Activated CD4-positive, alpha-beta T cell treated with anti-CD3 and anti-CD28 coated beads, Interleukin-2, amount 10 ng/mL, durations not matched to agents 24 days and 14 days (primary cell): ENCODE measurements around the gene PTGES3. TPM values are rescaled to one million over a fixed set of nuclear protein-coding genes. Genes with fewer than 3 reads are reported as not detected.
"Not testable (repeated sequence)": the region's sequence is repeated elsewhere in the genome, so short reads cannot be mapped to it uniquely, and the experiment has no call there.

Experiments
- DNase-seq: peaks from one replicate; pipeline ENCODE4 v3.0.0; 2022
- H3K27ac Mint-ChIP-seq: one replicate; pipeline ENCODE4 v1.8.0; 2022; ENCODE audit warnings: mild to moderate bottlenecking, mixed read lengths
- H3K27me3 Mint-ChIP-seq: one replicate; pipeline ENCODE4 v1.8.0; 2022; ENCODE audit warnings: mixed read lengths
- H3K36me3 Mint-ChIP-seq: one replicate; pipeline ENCODE4 v1.8.0; 2022; ENCODE audit warnings: low read depth, mild to moderate bottlenecking, mixed read lengths
- H3K4me1 Mint-ChIP-seq: one replicate; pipeline ENCODE4 v1.8.0; 2021; ENCODE audit warnings: mixed read lengths
- H3K4me3 Mint-ChIP-seq: one replicate; pipeline ENCODE4 v1.8.0; 2022; ENCODE audit warnings: mild to moderate bottlenecking, moderate library complexity, mixed read lengths
- H3K9me3 Mint-ChIP-seq: one replicate; pipeline ENCODE4 v1.8.0; 2021; ENCODE audit warnings: mixed read lengths
- intact Hi-C: fragments of 100-400 bp; cut with micrococcal nuclease; formaldehyde crosslinking; loops from one replicate; pipeline ENCODE4 v1.15.1; 2023
- total RNA-seq: library from RNA; stranded (reverse); gene quantifications from 2 replicates; pipeline ENCODE4 v1.2.3, GENCODE V29; 2022

PTGES3 gene, protein sequence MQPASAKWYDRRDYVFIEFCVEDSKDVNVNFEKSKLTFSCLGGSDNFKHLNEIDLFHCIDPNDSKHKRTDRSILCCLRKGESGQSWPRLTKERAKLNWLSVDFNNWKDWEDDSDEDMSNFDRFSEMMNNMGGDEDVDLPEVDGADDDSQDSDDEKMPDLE
- 351 and 357 TPM in 2 replicates for total RNA-seq

DNA sequence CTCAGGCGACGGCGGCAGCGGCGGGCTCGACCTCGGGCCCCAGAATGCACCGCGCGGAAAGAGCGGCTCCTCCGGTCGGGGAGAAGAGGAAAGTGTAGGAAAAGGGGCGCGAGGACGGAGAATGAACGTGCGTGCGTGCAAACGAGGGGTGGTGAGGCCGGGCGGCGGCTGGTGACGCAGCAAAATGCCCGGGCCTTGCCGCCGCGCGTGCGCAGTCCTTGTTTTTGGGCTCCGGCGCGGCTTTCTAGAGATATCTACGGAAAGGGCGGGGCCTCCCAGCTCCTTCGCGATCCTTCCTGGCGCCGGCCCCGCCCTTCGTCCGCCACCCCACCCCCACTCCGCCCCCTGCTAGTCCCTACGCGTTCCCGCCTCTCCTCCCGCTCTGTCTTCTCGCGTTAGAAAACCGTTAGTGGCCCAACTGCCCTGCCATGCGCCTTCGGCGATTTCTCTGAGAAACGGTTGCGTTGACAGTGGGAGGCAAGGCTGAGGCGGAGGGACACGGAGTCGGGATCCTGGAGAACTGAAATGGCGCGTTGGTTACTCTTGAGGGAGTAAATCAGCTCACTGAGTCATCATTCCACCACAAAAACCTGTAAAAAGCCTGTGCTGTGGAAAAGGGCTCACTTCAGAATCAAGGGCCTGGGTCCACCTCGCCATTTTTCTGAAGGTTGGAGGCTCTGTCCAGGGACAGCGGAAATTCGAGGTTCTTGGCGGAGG, at the start of gene PTGES3:
PTGES3 (minus strand) TSS at position 156 of the 717 bp plus-strand sequence. CDS start 285 bp downstream, outside the sequence.
- Mint-ChIP-seq H3K27ac (peak within 1 kb of the TSS; percentile 97), H3K27me3 (no peaks in the 10 kb centered on the region), H3K9me3 (no peaks in the 10 kb centered on the region), H3K4me3 (peak within 1 kb of the TSS; percentile 99), H3K4me1 (peaks cover 24% of the 10 kb centered on the region), H3K36me3 (peaks cover 33% of the 10 kb centered on the region)
- peak; percentile 99 for DNase-seq
- intact Hi-C loops = loop anchor here (1.0 to 5.0 kb wide), 8 partner anchors 37 to 834 kb away; partner anchors contain the start of genes DDIT3, MBD6, NACA and PRIM1

DNA sequence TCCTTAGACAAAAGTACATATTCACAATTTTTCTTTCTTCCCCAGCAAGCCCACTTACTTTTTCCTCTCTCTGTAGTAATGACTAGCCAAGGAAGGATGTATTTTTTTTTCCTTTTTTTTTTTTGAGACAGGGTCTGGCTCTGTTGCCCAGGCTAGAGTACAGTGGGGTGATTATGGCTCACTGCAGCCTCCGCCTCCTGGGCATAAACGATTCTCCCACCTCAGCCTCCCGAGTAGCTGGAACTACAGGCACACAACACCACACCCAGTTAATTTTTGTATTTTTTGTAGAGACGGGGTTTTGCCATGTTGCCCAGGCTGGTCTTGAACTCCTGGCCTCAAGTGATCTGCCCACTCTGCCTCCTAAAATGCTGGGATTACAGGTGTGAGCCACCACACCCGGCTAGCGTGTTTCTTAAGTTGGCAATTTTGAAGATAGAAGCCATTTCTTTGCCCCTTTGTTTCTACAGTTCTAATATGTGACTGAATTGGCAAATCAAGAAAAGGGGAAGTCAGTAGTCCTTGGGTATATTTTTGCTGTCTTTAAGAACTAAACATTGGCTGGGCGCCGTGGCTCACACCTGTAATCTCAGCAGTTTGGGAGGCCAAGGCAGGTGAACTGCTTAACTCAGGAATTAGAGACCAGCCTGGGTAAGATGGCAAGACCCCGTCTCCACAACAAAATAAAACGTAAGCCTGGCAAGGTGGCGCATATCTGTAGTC, 40.2 kb upstream of the PTGES3 start:
- Mint-ChIP-seq H3K4me1 (peaks cover 15% of the 10 kb centered on the region), H3K9me3 (no peaks in the 10 kb centered on the region), H3K27me3 (no peaks in the 10 kb centered on the region), H3K27ac (no peak overlapping the region), H3K4me3 (no peak overlapping the region), H3K36me3 (peaks cover 55% of the 10 kb centered on the region)
- intact Hi-C loops = no loop called here
- no peak for DNase-seq

DNA sequence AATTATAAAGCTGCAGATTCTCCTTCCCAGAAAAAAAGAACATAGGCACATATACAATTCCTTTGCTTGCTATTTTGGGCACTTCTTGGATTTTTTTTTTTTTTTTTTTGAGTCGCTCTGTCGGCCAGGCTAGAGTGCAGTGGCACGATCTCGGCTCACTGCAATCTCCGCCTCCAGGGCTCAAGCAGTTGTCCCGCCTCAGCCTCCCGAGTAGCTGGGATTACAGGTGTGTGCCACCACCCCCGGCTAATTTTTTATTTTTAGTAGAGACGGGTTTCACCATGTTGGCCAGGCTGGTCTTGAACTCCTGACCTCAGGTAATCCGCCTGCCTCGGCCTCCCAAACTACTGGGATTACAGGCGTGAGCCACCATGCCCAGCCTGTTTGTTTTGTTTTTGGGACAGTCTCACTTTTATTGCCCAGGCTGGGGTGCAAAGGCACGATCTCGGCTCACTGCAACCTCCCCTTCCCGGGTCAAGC, 38.2 kb upstream of the PTGES3 start:
- H3K27ac Mint-ChIP-seq = peak overlapping the region; percentile 100
- peak overlapping the region; percentile 99 for H3K4me3 Mint-ChIP-seq
- DNase-seq, H3K27me3 Mint-ChIP-seq, H3K9me3 Mint-ChIP-seq, intact Hi-C loops: not testable (repeated sequence)
- peaks cover 67% of the 10 kb centered on the region for H3K36me3 Mint-ChIP-seq
- H3K4me1 Mint-ChIP-seq = peaks cover 32% of the 10 kb centered on the region

DNA sequence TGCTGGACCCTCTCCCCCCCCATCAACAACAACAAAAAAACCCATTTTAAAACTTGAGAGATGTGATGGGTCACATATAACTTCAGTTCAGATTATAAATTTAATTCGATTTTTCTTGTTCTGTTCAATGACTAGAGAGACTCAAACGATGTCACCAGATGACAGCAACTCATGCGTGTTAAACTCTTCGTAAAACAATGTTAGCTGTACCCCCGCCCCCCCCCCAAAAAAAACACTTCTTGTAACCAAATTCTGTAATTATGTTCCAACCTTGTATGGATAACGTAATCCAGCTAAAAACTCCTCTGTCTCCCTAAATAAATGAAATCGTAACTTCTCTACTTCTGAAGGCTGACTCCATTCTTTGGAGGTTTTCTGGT, 37.6 kb upstream of the PTGES3 start:
- intact Hi-C loops = loop anchor here (1.0 to 2.0 kb wide), 5 partner anchors 27 to 257 kb away; partner anchors contain the start of genes PRIM1, PTGES3 and SPRYD4
- no peaks in the 10 kb centered on the region for H3K9me3 Mint-ChIP-seq
- H3K36me3 Mint-ChIP-seq = peaks cover 67% of the 10 kb centered on the region
- no peaks in the 10 kb centered on the region for H3K27me3 Mint-ChIP-seq
- no peak for DNase-seq
- peaks cover 37% of the 10 kb centered on the region for H3K4me1 Mint-ChIP-seq
- peak overlapping the region; percentile 100 for H3K27ac Mint-ChIP-seq
- peak overlapping the region; percentile 99 for H3K4me3 Mint-ChIP-seq

DNA sequence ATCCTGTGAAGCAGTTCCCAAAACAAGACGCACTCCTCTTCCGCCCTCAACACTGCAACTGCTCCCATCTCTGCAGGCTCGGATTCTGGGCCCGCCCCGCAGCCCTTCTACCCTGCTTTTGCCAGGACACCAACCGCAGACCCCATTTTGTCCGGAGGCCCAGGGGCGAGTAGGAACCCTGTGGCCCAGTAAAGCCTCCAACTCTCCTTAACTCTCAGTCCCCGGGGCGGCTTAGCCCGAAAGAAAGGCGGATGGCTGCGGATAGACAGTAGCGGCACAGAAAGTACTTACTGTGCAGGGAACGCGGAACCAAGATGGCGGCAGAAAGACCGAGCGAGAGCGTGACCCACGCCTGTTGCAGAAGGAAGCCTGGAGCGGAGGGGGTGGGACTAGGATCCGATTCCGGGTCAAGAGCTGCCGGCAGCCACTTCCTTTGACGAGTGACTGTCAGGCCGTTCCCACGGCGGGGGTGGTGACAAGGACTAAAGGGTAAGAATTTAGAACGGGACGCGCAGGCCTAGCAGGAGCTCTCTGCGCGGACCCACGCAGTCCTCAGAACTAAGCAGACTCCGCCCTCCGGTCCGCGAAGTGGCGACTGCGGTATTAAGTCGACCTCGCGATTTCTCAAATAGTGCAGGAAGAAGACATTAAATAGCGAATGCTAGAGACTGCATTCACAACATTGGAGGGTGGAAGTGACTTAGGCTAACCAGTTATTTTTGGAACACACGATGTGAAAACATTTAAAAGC, 37.1 kb upstream of the PTGES3 start, which contains the start of gene NACA:
NACA (minus strand) TSS at position 328 of the 751 bp plus-strand sequence. CDS start 778 bp downstream, outside the sequence.
- Mint-ChIP-seq H3K27ac (peak within 1 kb of the TSS; percentile 100), H3K9me3 (no peaks in the 10 kb centered on the region), H3K4me1 (peaks cover 43% of the 10 kb centered on the region), H3K36me3 (peaks cover 72% of the 10 kb centered on the region), H3K4me3 (peak within 1 kb of the TSS; percentile 99), H3K27me3 (no peaks in the 10 kb centered on the region)
- intact Hi-C loops = loop anchor here (1.0 to 2.0 kb wide), 5 partner anchors 27 to 257 kb away; partner anchors contain the start of genes PRIM1, PTGES3 and SPRYD4
- peak; percentile 99 for DNase-seq

DNA sequence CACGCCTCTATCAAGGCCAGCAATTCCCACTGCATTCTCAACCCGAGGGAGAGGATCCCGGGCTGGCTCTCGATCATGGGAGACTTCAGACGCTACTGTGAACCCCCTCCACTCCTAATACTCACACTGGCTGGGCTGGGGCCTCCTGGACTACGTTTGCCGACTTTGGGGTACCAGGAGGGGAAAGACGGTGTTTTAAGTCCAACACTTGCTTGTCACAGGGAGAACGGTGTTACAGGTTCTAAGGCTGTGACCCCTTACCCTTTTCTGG, 36.6 kb upstream of the PTGES3 start:
- no peak for DNase-seq
- Mint-ChIP-seq H3K9me3 (no peaks in the 10 kb centered on the region), H3K4me3 (peak overlapping the region; percentile 99), H3K4me1 (peaks cover 48% of the 10 kb centered on the region), H3K27me3 (no peaks in the 10 kb centered on the region), H3K27ac (peak overlapping the region; percentile 100), H3K36me3 (peaks cover 74% of the 10 kb centered on the region)
- intact Hi-C loops = loop anchor here (2.0 kb wide), 1 partner anchor 88 kb away; no protein-coding TSS in a partner anchor

DNA sequence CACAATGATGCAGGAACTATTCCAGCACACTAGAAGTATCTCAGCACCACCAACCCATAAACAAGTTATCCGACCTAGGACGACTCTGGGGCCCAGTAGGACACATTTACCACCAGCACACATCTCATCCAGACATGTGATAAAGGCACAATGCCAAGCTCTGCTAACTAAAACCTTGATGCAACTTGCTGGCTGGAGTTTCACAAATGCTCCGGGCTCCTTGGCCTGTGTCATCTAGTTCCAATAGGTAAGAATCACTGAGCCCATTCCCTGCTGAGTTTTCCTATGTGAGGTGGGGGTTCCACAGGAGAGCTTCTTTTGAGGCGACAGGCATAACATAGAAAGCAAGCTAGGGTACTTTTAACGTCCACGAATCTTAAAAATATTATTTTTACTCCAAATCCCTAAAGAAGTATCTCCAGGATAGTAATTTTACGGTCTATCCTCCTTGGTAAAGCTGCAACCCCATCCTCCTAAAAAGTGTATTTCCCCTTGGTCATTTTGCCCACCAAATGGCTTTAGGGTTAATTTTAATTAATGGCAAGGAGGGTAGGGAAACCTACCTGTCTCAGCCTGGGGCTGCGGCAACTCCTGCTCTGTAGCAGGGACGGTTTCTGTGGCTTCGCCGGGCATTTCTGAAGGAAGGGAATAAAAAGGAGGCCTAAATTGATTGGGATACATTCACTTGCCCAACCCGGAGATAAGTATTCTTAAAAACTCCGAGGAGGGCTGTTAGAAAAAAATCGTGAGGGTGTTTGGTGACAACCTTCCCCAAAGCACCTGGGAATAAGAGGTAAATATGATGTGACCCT, 36.0 kb upstream of the PTGES3 start:
- H3K4me1 Mint-ChIP-seq = peaks cover 53% of the 10 kb centered on the region
- intact Hi-C loops = loop anchor here (2.0 kb wide), 1 partner anchor 87 kb away; no protein-coding TSS in a partner anchor
- no peaks in the 10 kb centered on the region for H3K9me3 Mint-ChIP-seq
- H3K4me3 Mint-ChIP-seq = peak overlapping the region; percentile 99
- peaks cover 75% of the 10 kb centered on the region for H3K36me3 Mint-ChIP-seq
- H3K27me3 Mint-ChIP-seq = no peaks in the 10 kb centered on the region
- peak overlapping the region; percentile 100 for H3K27ac Mint-ChIP-seq
- DNase-seq = peak; percentile 69

DNA sequence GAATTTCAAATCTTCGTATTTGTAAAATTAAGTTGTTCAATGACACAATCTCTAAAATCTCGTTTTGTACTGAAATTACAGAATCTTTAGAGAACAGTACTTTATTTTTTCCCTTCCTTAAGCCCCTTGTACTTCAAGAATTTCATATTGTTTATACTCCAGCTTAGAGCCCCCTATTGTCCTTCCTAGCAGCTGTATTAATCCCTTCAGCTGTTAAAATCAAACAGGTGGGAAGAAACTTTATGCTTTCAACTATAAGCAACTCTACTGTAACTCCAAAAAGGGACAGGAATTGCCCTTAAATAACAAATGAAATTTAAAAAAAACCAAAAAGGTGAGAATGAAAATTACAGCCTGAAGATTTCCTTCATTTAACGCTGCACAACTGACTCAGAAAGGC, 35.3 kb upstream of the PTGES3 start:
- no peak for DNase-seq
- H3K27ac Mint-ChIP-seq = peak overlapping the region; percentile 100
- H3K9me3 Mint-ChIP-seq = no peaks in the 10 kb centered on the region
- intact Hi-C loops = no loop called here
- H3K36me3 Mint-ChIP-seq = peaks cover 79% of the 10 kb centered on the region
- H3K4me1 Mint-ChIP-seq = peaks cover 59% of the 10 kb centered on the region
- no peaks in the 10 kb centered on the region for H3K27me3 Mint-ChIP-seq
- H3K4me3 Mint-ChIP-seq = peak overlapping the region; percentile 99

DNA sequence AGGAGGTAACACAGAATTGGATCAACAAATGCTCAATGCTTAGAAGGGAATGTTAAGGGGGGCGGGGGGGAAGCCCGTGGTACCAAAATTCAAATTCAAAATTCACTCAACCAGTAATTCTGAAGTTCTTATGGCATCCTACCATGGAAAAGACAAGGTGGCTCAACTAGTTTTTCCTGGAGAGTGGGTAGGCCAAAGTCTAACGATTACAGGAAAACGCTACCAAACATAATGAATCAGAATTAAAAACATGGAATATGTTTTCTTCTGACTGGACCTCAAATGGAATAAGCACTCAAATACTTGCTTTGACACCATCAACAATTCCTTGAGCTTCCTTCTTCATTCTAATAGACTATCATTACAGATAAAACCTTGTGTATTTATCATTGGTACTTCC, 34.7 kb upstream of the PTGES3 start:
- intact Hi-C loops = no loop called here
- Mint-ChIP-seq H3K27ac (peak overlapping the region; percentile 64), H3K4me1 (peaks cover 59% of the 10 kb centered on the region), H3K36me3 (peaks cover 76% of the 10 kb centered on the region), H3K4me3 (peak overlapping the region; percentile 99), H3K9me3 (no peaks in the 10 kb centered on the region), H3K27me3 (no peaks in the 10 kb centered on the region)
- DNase-seq = no peak

DNA sequence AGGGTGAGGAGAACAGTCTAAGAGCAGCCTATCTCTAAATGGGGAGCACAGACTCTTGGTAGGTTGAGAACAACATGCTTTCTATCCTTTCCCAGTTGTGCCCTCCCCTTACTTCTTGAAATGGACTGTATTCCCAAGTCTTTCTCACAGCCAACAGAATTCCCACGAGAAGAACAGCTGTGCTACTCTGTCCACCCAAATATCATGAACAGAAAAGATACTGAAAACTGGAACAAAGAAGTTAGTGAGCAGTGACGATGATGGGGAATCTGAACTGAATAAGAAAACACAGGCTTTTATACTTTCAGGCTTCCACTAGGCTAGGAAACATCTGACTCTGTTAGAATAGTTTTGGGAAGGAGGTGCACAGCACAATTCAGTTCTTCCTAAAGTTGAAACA, 33.6 kb upstream of the PTGES3 start:
- Mint-ChIP-seq H3K4me1 (peaks cover 66% of the 10 kb centered on the region), H3K27me3 (no peaks in the 10 kb centered on the region)

DNA sequence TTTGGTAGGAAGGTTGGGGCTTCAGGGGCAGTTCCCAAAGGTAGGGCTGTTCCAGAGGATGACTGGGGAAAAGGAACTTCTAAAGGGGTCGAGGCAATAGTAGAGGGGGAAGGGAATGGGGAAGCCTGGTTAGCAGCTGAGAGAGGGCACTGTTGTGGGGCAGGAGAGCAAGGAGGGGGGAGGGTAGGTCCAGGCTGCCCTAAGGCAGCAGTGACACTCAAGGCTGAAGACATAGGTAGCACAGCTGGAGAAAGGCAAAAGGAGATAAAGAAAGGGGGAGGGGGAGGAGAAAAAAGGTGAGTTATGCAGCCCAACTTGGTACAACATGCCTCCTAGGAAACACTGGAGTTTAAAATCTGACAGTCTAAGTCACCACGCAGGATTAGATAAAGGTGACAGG, 33.1 kb upstream of the PTGES3 start:
- peak overlapping the region; percentile 99 for H3K4me3 Mint-ChIP-seq
- H3K27me3 Mint-ChIP-seq = no peaks in the 10 kb centered on the region
- DNase-seq = no peak
- peaks cover 83% of the 10 kb centered on the region for H3K36me3 Mint-ChIP-seq
- peak overlapping the region; percentile 72 for H3K27ac Mint-ChIP-seq
- H3K9me3 Mint-ChIP-seq = no peaks in the 10 kb centered on the region
- peaks cover 71% of the 10 kb centered on the region for H3K4me1 Mint-ChIP-seq
- intact Hi-C loops = no loop called here

More for the DNA sequence above, 33.6 kb upstream of the PTGES3 start:
- H3K36me3 Mint-ChIP-seq = peaks cover 78% of the 10 kb centered on the region
- peak overlapping the region; percentile 99 for H3K4me3 Mint-ChIP-seq
- no peak for DNase-seq
- intact Hi-C loops = no loop called here
- no peaks in the 10 kb centered on the region for H3K9me3 Mint-ChIP-seq
- peak overlapping the region; percentile 64 for H3K27ac Mint-ChIP-seq

DNA sequence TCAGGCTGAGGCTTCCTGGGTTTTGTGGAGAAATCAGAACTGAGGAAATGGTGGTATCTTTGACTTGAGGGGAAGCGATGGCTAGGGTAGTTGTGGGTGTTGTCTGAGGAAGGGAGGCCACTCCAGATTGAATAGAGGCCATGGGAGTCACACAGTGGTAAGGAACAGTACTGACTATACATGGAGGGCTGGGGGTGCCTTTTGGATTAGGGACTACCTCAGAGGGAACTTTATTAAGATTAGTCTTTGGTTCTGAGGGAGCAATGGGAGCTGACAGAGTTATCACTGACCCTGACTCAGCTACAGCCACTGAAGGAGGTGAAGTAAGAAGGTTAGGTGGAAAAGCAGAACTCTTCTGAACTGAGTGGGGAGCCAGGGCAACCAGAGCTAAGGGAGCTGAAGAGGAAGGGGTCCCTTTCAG, 32.7 kb upstream of the PTGES3 start:
- no peak for DNase-seq
- Mint-ChIP-seq H3K9me3 (no peaks in the 10 kb centered on the region), H3K27ac (peak overlapping the region; percentile 72), H3K4me1 (peaks cover 71% of the 10 kb centered on the region), H3K4me3 (peak overlapping the region; percentile 99), H3K36me3 (peaks cover 85% of the 10 kb centered on the region), H3K27me3 (no peaks in the 10 kb centered on the region)
- intact Hi-C loops = no loop called here
